DOHH2 (cell line): ENCODE data around the gene IFNL2.

ENCODE experiments used
- H3F3A ChIP-seq: fragments of 200-600 bp; sonication (generic), shearing (Covaris generic); 2 replicates; pipeline ENCODE4 v1.6.0; 2016; ENCODE audit warnings: antibody characterized with exemption, mild to moderate bottlenecking; ENCODE audit not compliant: control insufficient read depth, insufficient read depth
- H3K27ac ChIP-seq: fragments of 200-600 bp; sonication (generic); 2 replicates; pipeline ENCODE4 v1.5.1; 2014; ENCODE audit warnings: low read depth, mild to moderate bottlenecking, low read length, moderate library complexity
- H3K27me3 ChIP-seq: fragments of 200-600 bp; sonication (generic); 2 replicates; pipeline ENCODE4 v1.6.1; 2014; ENCODE audit warnings: mild to moderate bottlenecking, low read length, mixed read lengths; ENCODE audit not compliant: control insufficient read depth
- H3K36me3 ChIP-seq: fragments of 200-600 bp; sonication (generic); 2 replicates; pipeline ENCODE4 v1.6.1; 2014; ENCODE audit warnings: mild to moderate bottlenecking, low read length, moderate library complexity, mixed read lengths; ENCODE audit not compliant: control insufficient read depth
- H3K4me1 ChIP-seq: fragments of 200-600 bp; sonication (generic); 2 replicates; pipeline ENCODE4 v1.6.1; 2014; ENCODE audit warnings: mild to moderate bottlenecking, low read length, mixed read lengths; ENCODE audit not compliant: control insufficient read depth
- H3K4me2 ChIP-seq: fragments of 200-600 bp; sonication (generic); 2 replicates; pipeline ENCODE4 v1.6.0; 2014; ENCODE audit warnings: mild to moderate bottlenecking, low read length, moderate library complexity
- H3K4me3 ChIP-seq: fragments of 200-600 bp; sonication (generic); 2 replicates; pipeline ENCODE4 v1.5.1; 2014; ENCODE audit warnings: mild to moderate bottlenecking, low read length, mixed read lengths
- H3K79me2 ChIP-seq: fragments of 200-600 bp; sonication (generic); 2 replicates; pipeline ENCODE4 v1.6.1; 2014; ENCODE audit warnings: mild to moderate bottlenecking, low read length, mixed read lengths; ENCODE audit not compliant: control insufficient read depth
- H3K9me2 ChIP-seq: fragments of 200-600 bp; sonication (generic); replicated peaks from 2 replicates; pipeline ENCODE4 v1.6.1; 2014; ENCODE audit warnings: mild to moderate bottlenecking, low read length, mixed read lengths; ENCODE audit not compliant: control insufficient read depth
- H3K9me3 ChIP-seq: fragments of 200-600 bp; sonication (generic); 2 replicates; pipeline ENCODE4 v1.6.1; 2014; ENCODE audit warnings: antibody characterized with exemption, low read length, mixed read lengths; ENCODE audit not compliant: control insufficient read depth, insufficient read depth
- H4K20me1 ChIP-seq: fragments of 200-600 bp; sonication (generic); 2 replicates; pipeline ENCODE4 v1.6.0; 2014; ENCODE audit warnings: low read depth, mild to moderate bottlenecking, antibody characterized with exemption, low read length, moderate library complexity; ENCODE audit not compliant: control insufficient read depth, insufficient read depth
- EZH2phosphoT487 ChIP-seq: fragments of 200-600 bp; sonication (generic); IDR thresholded peaks from 2 replicates; pipeline ENCODE4 v1.6.1; 2017; ENCODE audit warnings: borderline replicate concordance, mild to moderate bottlenecking, antibody characterized with exemption, low read length, moderate library complexity, mixed read lengths
- TF ChIP-seq, protein P1 (sequence below): fragments of 200-600 bp; sonication (generic); IDR thresholded peaks from one replicate; pipeline ENCODE4 v1.5.1; 2014; ENCODE audit warnings: antibody characterized with exemption, mild to moderate bottlenecking, low read depth, low read length; ENCODE audit not compliant: poor library complexity, severe bottlenecking

The IFNL2 gene

GRCh38 chr19:39310558-39311311 is 42.5 kb downstream of the IFNL2 start:
- TF ChIP-seq, protein P1, sequence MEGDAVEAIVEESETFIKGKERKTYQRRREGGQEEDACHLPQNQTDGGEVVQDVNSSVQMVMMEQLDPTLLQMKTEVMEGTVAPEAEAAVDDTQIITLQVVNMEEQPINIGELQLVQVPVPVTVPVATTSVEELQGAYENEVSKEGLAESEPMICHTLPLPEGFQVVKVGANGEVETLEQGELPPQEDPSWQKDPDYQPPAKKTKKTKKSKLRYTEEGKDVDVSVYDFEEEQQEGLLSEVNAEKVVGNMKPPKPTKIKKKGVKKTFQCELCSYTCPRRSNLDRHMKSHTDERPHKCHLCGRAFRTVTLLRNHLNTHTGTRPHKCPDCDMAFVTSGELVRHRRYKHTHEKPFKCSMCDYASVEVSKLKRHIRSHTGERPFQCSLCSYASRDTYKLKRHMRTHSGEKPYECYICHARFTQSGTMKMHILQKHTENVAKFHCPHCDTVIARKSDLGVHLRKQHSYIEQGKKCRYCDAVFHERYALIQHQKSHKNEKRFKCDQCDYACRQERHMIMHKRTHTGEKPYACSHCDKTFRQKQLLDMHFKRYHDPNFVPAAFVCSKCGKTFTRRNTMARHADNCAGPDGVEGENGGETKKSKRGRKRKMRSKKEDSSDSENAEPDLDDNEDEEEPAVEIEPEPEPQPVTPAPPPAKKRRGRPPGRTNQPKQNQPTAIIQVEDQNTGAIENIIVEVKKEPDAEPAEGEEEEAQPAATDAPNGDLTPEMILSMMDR = no peak
- no peak for TF ChIP-seq EZH2phosphoT487
- Histone ChIP-seq H3K36me3 (no peaks in the 10 kb centered on the region), H3K27ac (no peak overlapping the region), H4K20me1 (no peaks in the 10 kb centered on the region), H3K9me2 (no peaks in the 10 kb centered on the region), H3K4me2 (no peak overlapping the region), H3F3A (no peaks in the 10 kb centered on the region), H3K27me3 (no peaks in the 10 kb centered on the region), H3K79me2 (no peaks in the 10 kb centered on the region), H3K9me3 (no peaks in the 10 kb centered on the region), H3K4me3 (no peak overlapping the region), H3K4me1 (no peaks in the 10 kb centered on the region)

GRCh38 chr19:39314016-39314728 is 46.0 kb downstream of the IFNL2 start:
- Histone ChIP-seq H3F3A (no peaks in the 10 kb centered on the region), H3K4me2 (no peak overlapping the region), H4K20me1 (no peaks in the 10 kb centered on the region), H3K9me3 (no peaks in the 10 kb centered on the region), H3K4me3 (no peak overlapping the region), H3K27me3 (peaks cover 4% of the 10 kb centered on the region; the same call in 1 of the 2 replicates), H3K4me1 (no peaks in the 10 kb centered on the region), H3K27ac (no peak overlapping the region), H3K36me3 (no peaks in the 10 kb centered on the region), H3K9me2 (no peaks in the 10 kb centered on the region), H3K79me2 (no peaks in the 10 kb centered on the region)
- TF ChIP-seq, protein P1 = no peak
- no peak for TF ChIP-seq EZH2phosphoT487

- H3K4me2 ChIP-seq = no peak overlapping the region
- peaks cover 13% of the 10 kb centered on the region for H3K27me3 ChIP-seq
- H3K36me3 ChIP-seq = no peaks in the 10 kb centered on the region
- no peak overlapping the region for H3K4me3 ChIP-seq
- H3K79me2 ChIP-seq = no peaks in the 10 kb centered on the region
- H3K27ac ChIP-seq = no peak overlapping the region
- H3K4me1 ChIP-seq = no peaks in the 10 kb centered on the region; the same call in 1 of the 2 replicates
- H3F3A ChIP-seq = no peaks in the 10 kb centered on the region
- no peaks in the 10 kb centered on the region for H4K20me1 ChIP-seq
- no peaks in the 10 kb centered on the region for H3K9me3 ChIP-seq
- no peaks in the 10 kb centered on the region for H3K9me2 ChIP-seq
- TF ChIP-seq, protein P1 = no peak
- TF ChIP-seq EZH2phosphoT487 = no peak
Observed at GRCh38 chr19:39315933-39316332, 47.7 kb downstream of the IFNL2 start.
